Neural cell (in vitro differentiated cells): ENCODE measurements around the gene CPLX1.

Experiments used
- TF ChIP-seq, protein P1 (sequence below): fragments of 450-650 bp; IDR thresholded peaks from 2 replicates; pipeline ENCODE4 v1.5.1; 2014; ENCODE audit warnings: antibody characterized with exemption, mild to moderate bottlenecking, moderate library complexity; ENCODE audit not compliant: poor library complexity, severe bottlenecking
- TF ChIP-seq, protein P2 (sequence below): IDR thresholded peaks from 2 replicates; pipeline ENCODE4 v1.6.1; 2012; ENCODE audit warnings: borderline replicate concordance

DNA sequence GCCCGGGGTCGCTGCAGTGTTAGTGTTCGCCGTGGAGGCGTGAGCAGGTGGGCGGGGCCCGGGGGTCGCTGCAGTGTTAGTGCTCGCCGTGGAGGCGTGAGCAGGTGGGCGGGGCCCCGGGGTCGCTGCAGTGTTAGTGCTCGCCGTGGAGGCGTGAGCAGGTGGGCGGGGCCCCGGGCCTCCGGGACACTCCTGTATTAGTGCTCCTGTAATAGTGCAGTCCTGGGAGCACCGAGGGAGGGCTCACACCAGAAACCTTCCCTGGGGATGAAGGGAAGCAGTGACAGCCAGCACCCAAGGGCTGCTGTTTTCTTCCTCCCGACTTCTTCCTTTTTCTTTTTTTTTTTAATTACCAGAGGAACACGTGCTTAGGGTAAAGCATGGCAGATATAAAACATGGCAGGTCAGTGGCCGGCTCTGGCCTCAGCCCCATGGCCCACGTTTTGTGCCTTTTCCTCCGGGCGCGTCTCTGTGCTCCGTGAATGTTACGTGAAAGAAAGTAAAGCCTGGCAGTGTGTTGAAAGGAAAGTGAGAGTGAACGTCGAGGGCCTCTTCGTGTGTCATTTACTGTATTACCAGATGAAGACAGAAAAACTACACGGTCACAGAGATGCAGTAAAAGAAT is 78.3 kb downstream of the CPLX1 start:
- TF ChIP-seq, protein P1, sequence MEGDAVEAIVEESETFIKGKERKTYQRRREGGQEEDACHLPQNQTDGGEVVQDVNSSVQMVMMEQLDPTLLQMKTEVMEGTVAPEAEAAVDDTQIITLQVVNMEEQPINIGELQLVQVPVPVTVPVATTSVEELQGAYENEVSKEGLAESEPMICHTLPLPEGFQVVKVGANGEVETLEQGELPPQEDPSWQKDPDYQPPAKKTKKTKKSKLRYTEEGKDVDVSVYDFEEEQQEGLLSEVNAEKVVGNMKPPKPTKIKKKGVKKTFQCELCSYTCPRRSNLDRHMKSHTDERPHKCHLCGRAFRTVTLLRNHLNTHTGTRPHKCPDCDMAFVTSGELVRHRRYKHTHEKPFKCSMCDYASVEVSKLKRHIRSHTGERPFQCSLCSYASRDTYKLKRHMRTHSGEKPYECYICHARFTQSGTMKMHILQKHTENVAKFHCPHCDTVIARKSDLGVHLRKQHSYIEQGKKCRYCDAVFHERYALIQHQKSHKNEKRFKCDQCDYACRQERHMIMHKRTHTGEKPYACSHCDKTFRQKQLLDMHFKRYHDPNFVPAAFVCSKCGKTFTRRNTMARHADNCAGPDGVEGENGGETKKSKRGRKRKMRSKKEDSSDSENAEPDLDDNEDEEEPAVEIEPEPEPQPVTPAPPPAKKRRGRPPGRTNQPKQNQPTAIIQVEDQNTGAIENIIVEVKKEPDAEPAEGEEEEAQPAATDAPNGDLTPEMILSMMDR = no peak
- TF ChIP-seq, protein P2, sequence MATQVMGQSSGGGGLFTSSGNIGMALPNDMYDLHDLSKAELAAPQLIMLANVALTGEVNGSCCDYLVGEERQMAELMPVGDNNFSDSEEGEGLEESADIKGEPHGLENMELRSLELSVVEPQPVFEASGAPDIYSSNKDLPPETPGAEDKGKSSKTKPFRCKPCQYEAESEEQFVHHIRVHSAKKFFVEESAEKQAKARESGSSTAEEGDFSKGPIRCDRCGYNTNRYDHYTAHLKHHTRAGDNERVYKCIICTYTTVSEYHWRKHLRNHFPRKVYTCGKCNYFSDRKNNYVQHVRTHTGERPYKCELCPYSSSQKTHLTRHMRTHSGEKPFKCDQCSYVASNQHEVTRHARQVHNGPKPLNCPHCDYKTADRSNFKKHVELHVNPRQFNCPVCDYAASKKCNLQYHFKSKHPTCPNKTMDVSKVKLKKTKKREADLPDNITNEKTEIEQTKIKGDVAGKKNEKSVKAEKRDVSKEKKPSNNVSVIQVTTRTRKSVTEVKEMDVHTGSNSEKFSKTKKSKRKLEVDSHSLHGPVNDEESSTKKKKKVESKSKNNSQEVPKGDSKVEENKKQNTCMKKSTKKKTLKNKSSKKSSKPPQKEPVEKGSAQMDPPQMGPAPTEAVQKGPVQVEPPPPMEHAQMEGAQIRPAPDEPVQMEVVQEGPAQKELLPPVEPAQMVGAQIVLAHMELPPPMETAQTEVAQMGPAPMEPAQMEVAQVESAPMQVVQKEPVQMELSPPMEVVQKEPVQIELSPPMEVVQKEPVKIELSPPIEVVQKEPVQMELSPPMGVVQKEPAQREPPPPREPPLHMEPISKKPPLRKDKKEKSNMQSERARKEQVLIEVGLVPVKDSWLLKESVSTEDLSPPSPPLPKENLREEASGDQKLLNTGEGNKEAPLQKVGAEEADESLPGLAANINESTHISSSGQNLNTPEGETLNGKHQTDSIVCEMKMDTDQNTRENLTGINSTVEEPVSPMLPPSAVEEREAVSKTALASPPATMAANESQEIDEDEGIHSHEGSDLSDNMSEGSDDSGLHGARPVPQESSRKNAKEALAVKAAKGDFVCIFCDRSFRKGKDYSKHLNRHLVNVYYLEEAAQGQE = no peak
